T-helper 1 cell (primary cell): ENCODE data around the gene UBAP1L.
"Not testable (repeated sequence)": the region's sequence is repeated elsewhere in the genome, so short reads cannot be mapped to it uniquely, and the experiment has no call there.

Experiments
- DNase-seq, 5 donors: peaks; one replicate each; pipeline ENCODE4 v3.0.0-alpha.2; 2012 to 2020

Gene UBAP1L

GRCh38 chr15:65099801-65100200 is 15.2 kb downstream of the UBAP1L start:
- DNase-seq: not testable (repeated sequence)

GRCh38 chr15:65099336-65099735 is 15.7 kb downstream of the UBAP1L start:
- DNase-seq: no peak

GRCh38 chr15:65097651-65098263 is 17.2 kb downstream of the UBAP1L start:
- DNase-seq: no peak

- DNase-seq: no peak
Observed at GRCh38 chr15:65096481-65097385, 18.3 kb downstream of the UBAP1L start.

- no peak for DNase-seq
Observed at GRCh38 chr15:65095747-65096104, 19.3 kb downstream of the UBAP1L start.

GRCh38 chr15:65095011-65095746 is 19.8 kb downstream of the UBAP1L start:
- no peak for DNase-seq

GRCh38 chr15:65094294-65094995 is 20.6 kb downstream of the UBAP1L start:
- DNase-seq: no peak

GRCh38 chr15:65093793-65094170 is 21.2 kb downstream of the UBAP1L start:
- DNase-seq: not testable (repeated sequence)

- DNase-seq: no peak
Observed at GRCh38 chr15:65092911-65093792, 21.8 kb downstream of the UBAP1L start.

GRCh38 chr15:65091946-65092770 is 22.8 kb downstream of the UBAP1L start:
- DNase-seq: no peak

GRCh38 chr15:65089206-65089824 is 25.7 kb downstream of the UBAP1L start:
- no peak for DNase-seq

GRCh38 chr15:65088643-65089021 is 26.4 kb downstream of the UBAP1L start:
- DNase-seq: no peak

GRCh38 chr15:65087873-65088642 is 26.9 kb downstream of the UBAP1L start:
- no peak for DNase-seq

GRCh38 chr15:65087411-65087810 is 27.6 kb downstream of the UBAP1L start:
- no peak for DNase-seq

GRCh38 chr15:65086680-65087111 is 28.3 kb downstream of the UBAP1L start:
- no peak for DNase-seq

GRCh38 chr15:65085990-65086679 is 28.9 kb downstream of the UBAP1L start:
- no peak for DNase-seq

GRCh38 chr15:65085207-65085753 is 29.7 kb downstream of the UBAP1L start:
- DNase-seq: no peak

- DNase-seq: no peak
Observed at GRCh38 chr15:65084500-65085206, 30.3 kb downstream of the UBAP1L start.
